A673 (cell line): ENCODE data around the gene HOXA13. TPM values are rescaled to one million over a fixed set of nuclear protein-coding genes. Genes with fewer than 3 reads are reported as not detected.

Experiments used
- BruUV-seq: library from RNA; stranded (reverse); fragments of 400-500 nt; replicated peaks from 2 replicates; lab custom pipeline; 2021; lab: Mats Ljungman, UMichigan
- CTCF ChIA-PET: fragments of 300-600 bp; sonication (Branson Sonifier 250); formaldehyde crosslinking; loops from one replicate; lab custom pipeline; 2022; ENCODE audit warnings: antibody characterized with exemption; lab: Charles Lee
- POLR2A ChIA-PET: fragments of 300-600 bp; sonication (Branson Sonifier 250); formaldehyde crosslinking; loops from one replicate; lab custom pipeline; 2022; ENCODE audit warnings: antibody characterized with exemption; ENCODE audit not compliant: low non-redundant PET; lab: Charles Lee
- DNase-seq: peaks from one replicate; pipeline ENCODE4 v3.0.0-alpha.2; 2015; ENCODE audit warnings: low spot score
- H3K27ac ChIP-seq: fragments of 200-600 bp; sonication (generic); 2 replicates; pipeline ENCODE4 v1.5.1; 2016; ENCODE audit warnings: mixed run types, low read depth, mild to moderate bottlenecking, mixed read lengths, antibody characterized with exemption, low read length; ENCODE audit not compliant: poor library complexity, severe bottlenecking
- H3K27me3 ChIP-seq: fragments of 200-600 bp; sonication (generic); replicated peaks from 2 replicates; pipeline ENCODE4 v1.6.1; 2017; ENCODE audit warnings: mixed run types, low read depth, mild to moderate bottlenecking, mixed read lengths, antibody characterized with exemption, low read length; ENCODE audit not compliant: insufficient read depth, poor library complexity
- H3K36me3 ChIP-seq: fragments of 200-600 bp; sonication (generic); 2 replicates; pipeline ENCODE4 v1.6.1; 2016; ENCODE audit warnings: mixed run types, mild to moderate bottlenecking, mixed read lengths, antibody characterized with exemption, low read length; ENCODE audit not compliant: insufficient read depth, poor library complexity, severe bottlenecking
- H3K4me1 ChIP-seq: fragments of 200-600 bp; sonication (generic); 2 replicates; pipeline ENCODE4 v1.6.1; 2017; ENCODE audit warnings: mixed run types, mild to moderate bottlenecking, mixed read lengths, antibody characterized with exemption, low read length; ENCODE audit not compliant: insufficient read depth, poor library complexity, severe bottlenecking
- H3K4me3 ChIP-seq: fragments of 200-600 bp; sonication (generic); 2 replicates; pipeline ENCODE4 v1.5.1; 2016; ENCODE audit warnings: low read depth, mixed run types, mild to moderate bottlenecking, mixed read lengths, low read length; ENCODE audit not compliant: poor library complexity, severe bottlenecking
- H3K9me3 ChIP-seq: fragments of 200-600 bp; sonication (generic); 2 replicates; pipeline ENCODE4 v1.6.1; 2016; ENCODE audit warnings: mixed run types, low read depth, mild to moderate bottlenecking, mixed read lengths, antibody characterized with exemption, low read length; ENCODE audit not compliant: poor library complexity, severe bottlenecking
- EZH2 ChIP-seq: fragments of 200-600 bp; sonication (generic); IDR thresholded peaks from 2 replicates; pipeline ENCODE4 v1.6.1; 2017; ENCODE audit warnings: borderline replicate concordance, low read depth, mild to moderate bottlenecking, mixed read lengths, antibody characterized with exemption, low read length; ENCODE audit not compliant: poor library complexity, severe bottlenecking
- intact Hi-C: fragments of 100-400 bp; cut with micrococcal nuclease; formaldehyde crosslinking; loops from one replicate; pipeline ENCODE4 v1.10.0; 2022; ENCODE audit not compliant: unreplicated experiment
- total RNA-seq: library from RNA; stranded (reverse); gene quantifications from 2 replicates; pipeline ENCODE4 v1.2.3, GENCODE V29; 2021
- TF ChIP-seq, protein P1 (sequence below): fragments of 300-800, 200-600 bp; sonication (generic); conservative IDR thresholded peaks from 2 replicates; pipeline ENCODE4 v1.5.1; 2017; ENCODE audit warnings: low read depth, mild to moderate bottlenecking, antibody characterized with exemption, low read length, moderate library complexity, mixed read lengths

The HOXA13 gene
- total RNA-seq, 1 experiment from 2014 or later, result not detected

DNA sequence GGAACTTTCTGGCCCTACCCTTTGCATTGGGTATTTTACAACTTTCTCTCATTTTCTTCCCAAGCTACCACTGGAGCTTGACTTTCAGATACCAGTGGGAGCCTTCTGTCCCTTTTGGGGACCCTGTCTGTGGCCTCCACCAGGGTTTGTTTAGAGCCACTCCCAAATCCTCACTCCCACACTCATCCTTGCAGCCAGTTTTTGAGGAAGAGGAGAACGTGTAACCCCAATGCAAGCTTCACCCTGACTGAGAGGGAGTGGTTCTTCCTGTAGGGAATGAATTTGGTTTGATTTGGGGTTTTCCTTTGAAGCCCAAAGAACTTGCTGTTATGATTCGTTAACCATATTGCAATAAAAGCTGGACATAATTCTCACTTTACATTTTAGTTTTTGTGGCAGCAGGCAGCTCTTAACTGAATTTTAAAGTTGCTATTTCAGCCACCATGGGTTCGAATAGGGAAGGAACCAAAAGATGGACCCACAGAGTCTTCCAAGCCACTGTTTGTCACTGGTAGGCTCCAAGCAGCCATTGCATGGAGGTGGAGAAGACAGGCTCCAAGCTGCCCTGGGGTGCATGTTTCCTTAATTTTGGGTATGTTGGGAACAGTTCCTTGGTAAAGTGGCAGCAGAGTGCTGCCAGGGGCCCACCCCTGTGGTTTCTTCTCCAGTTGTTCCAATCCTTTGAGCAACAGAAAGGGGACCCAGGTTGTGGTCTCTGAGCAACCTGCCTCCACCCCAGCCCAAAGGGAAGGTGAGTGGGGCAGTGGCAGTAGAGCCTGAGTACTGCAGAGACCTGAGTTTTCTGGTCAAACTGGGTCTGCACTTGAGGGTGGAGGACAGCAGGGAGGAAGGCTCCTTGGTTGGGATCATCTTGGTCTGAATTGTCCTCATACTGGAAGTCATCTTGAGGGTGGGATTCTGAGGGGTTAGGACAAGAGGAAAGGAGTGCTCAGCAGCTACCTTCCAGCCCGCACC lies 47.8 kb upstream of the HOXA13 start:
- Histone ChIP-seq H3K27ac (no peak overlapping the region), H3K36me3 (no peaks in the 10 kb centered on the region), H3K9me3 (no peaks in the 10 kb centered on the region), H3K4me1 (no peaks in the 10 kb centered on the region), H3K27me3 (peaks cover 98% of the 10 kb centered on the region), H3K4me3 (no peak overlapping the region)
- no TSS peak for BruUV-seq
- ChIA-PET POLR2A (no interaction called here), CTCF (no interaction called here)
- intact Hi-C loops, result no loop called here
- peak; percentile 39 for TF ChIP-seq EZH2
- TF ChIP-seq, protein P1, sequence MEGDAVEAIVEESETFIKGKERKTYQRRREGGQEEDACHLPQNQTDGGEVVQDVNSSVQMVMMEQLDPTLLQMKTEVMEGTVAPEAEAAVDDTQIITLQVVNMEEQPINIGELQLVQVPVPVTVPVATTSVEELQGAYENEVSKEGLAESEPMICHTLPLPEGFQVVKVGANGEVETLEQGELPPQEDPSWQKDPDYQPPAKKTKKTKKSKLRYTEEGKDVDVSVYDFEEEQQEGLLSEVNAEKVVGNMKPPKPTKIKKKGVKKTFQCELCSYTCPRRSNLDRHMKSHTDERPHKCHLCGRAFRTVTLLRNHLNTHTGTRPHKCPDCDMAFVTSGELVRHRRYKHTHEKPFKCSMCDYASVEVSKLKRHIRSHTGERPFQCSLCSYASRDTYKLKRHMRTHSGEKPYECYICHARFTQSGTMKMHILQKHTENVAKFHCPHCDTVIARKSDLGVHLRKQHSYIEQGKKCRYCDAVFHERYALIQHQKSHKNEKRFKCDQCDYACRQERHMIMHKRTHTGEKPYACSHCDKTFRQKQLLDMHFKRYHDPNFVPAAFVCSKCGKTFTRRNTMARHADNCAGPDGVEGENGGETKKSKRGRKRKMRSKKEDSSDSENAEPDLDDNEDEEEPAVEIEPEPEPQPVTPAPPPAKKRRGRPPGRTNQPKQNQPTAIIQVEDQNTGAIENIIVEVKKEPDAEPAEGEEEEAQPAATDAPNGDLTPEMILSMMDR, result no peak
- no peak for DNase-seq

DNA sequence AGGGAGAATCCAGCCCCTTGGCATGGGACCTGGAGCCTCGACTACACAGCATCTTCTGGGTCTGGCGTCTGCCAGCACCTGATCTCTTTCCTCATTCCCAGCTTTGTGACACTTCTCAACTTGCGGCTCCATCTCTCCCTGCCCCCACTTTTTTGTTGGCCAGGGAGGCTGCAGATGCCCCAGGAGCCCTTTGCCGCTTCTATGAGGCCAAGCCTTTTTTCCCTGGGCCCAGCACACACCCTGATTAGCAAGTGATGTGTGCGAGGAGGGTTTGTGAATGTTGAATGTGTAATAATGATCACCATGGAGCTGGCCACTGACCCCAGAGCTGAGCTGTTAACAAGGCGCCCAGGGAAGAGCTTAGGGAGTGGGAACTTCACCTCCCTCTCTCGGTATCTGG lies 47.1 kb upstream of the HOXA13 start:
- no peaks in the 10 kb centered on the region for H3K4me1 ChIP-seq
- H3K27me3 ChIP-seq, result peaks cover 100% of the 10 kb centered on the region
- intact Hi-C loops, result no loop called here
- no peak overlapping the region for H3K4me3 ChIP-seq
- ChIA-PET CTCF (no interaction called here), POLR2A (no interaction called here)
- DNase-seq, result no peak
- H3K27ac ChIP-seq, result no peak overlapping the region
- TF ChIP-seq, protein P1, result no peak
- no peaks in the 10 kb centered on the region for H3K36me3 ChIP-seq
- H3K9me3 ChIP-seq, result no peaks in the 10 kb centered on the region
- no TSS peak for BruUV-seq

DNA sequence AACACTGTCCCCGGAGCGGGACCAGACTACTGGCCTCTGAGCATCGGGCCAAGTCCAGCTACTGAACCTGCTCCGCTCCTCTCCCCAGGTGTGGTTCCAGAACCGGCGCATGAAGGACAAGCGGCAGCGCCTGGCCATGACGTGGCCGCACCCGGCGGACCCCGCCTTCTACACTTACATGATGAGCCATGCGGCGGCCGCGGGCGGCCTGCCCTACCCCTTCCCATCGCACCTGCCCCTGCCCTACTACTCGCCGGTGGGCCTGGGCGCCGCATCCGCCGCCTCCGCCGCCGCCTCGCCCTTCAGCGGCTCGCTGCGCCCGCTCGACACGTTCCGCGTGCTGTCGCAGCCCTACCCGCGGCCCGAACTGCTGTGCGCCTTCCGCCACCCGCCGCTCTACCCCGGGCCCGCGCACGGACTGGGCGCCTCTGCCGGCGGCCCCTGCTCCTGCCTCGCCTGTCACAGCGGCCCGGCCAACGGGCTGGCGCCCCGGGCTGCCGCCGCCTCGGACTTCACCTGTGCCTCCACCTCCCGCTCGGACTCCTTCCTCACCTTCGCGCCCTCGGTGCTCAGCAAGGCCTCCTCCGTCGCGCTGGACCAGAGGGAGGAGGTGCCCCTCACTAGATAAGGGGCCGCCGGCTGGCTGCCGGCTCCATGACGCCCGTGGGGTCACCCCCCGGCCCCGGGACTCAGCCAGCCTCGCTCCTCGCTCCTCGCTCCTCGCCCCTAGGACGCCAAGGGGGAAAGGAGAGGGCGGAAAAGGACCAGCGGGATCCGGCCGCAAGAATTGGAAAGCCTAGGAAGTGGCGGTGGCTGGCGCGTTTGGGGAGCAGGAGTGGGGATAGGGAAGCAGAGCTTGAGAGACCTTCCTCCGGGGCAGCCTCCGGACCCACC lies 46.2 kb upstream of the HOXA13 start:
- H3K4me3 ChIP-seq, result no peak overlapping the region
- no peaks in the 10 kb centered on the region for H3K36me3 ChIP-seq
- no peak for DNase-seq
- peaks cover 100% of the 10 kb centered on the region for H3K27me3 ChIP-seq
- H3K27ac ChIP-seq, result no peak overlapping the region
- ChIA-PET CTCF (no interaction called here), POLR2A (no interaction called here)
- intact Hi-C loops, result no loop called here
- H3K9me3 ChIP-seq, result no peaks in the 10 kb centered on the region
- H3K4me1 ChIP-seq, result no peaks in the 10 kb centered on the region
- TF ChIP-seq, protein P1, result no peak
- peak; percentile 99 for TF ChIP-seq EZH2
- no TSS peak for BruUV-seq
